Endothelial cell of umbilical vein (primary cell): ENCODE data around the gene RBX1. TPM values are rescaled to one million over a fixed set of nuclear protein-coding genes. Genes with fewer than 3 reads are reported as not detected.

Experiments
- BruUV-seq: library from RNA; stranded (reverse); fragments of 400-500 nt; replicated peaks from 2 replicates; lab custom pipeline; 2021; lab: Mats Ljungman, UMichigan
- CTCF ChIA-PET: fragments of 300-600, 350-600 bp; sonication (Branson Sonifier 250); formaldehyde crosslinking; loops from one replicate; lab custom pipeline; 2021; ENCODE audit warnings: antibody characterized with exemption, inconsistent platforms; lab: Charles Lee
- POLR2A ChIA-PET: fragments of 300-600, 350-600 bp; sonication (Branson Sonifier 250); formaldehyde crosslinking; loops from one replicate; lab custom pipeline; 2021; ENCODE audit warnings: antibody characterized with exemption, inconsistent platforms; lab: Charles Lee
- DNase-seq: peaks from one replicate; pipeline ENCODE4 v3.0.0-alpha.2; 2011; ENCODE audit warnings: low read depth, low spot score
- FAIRE-seq: peaks from 2 replicates; lab custom pipeline; 2011; peaks lifted over from hg19 to GRCh38; lab: Jason Lieb, UNC
- H2AFZ ChIP-seq: 2 replicates; pipeline ENCODE4 v1.6.0; 2012; ENCODE audit warnings: low read depth, low read length, control low read depth, inconsistent platforms
- H3K27ac ChIP-seq: 2 replicates; pipeline ENCODE4 v1.5.1; 2011; ENCODE audit warnings: low read depth, mild to moderate bottlenecking, control low read depth, low read length, moderate library complexity; ENCODE audit not compliant: insufficient read depth
- H3K27me3 ChIP-seq, 2 experiments: 2 replicates each; pipeline versions ENCODE4 v1.6.0 to v1.6.1; 2011; ENCODE audit warnings: low read length in 2 of 2, mixed read lengths in 1 of 2; ENCODE audit not compliant: control insufficient read depth in 2 of 2, insufficient read depth in 2 of 2
- H3K36me3 ChIP-seq, 2 experiments: 2 replicates in 1 of 2; 3 replicates in 1 of 2; pipeline ENCODE4 v1.5.1; 2011; ENCODE audit warnings: low read length in 2 of 2, mild to moderate bottlenecking in 1 of 2, moderate library complexity in 1 of 2; ENCODE audit not compliant: control insufficient read depth in 2 of 2, insufficient read depth in 2 of 2; ENCODE audit errors: extremely low read depth in 1 of 2
- H3K4me1 ChIP-seq: 3 replicates; pipeline ENCODE4 v1.5.1; 2011; ENCODE audit warnings: mild to moderate bottlenecking, low read length; ENCODE audit not compliant: control insufficient read depth, insufficient read depth; ENCODE audit errors: extremely low read depth
- H3K4me2 ChIP-seq: 2 replicates; pipeline ENCODE4 v1.6.1; 2011; ENCODE audit warnings: low read length, control low read depth, mixed read lengths; ENCODE audit not compliant: insufficient read depth
- H3K4me3 ChIP-seq, 3 experiments: fragments of 200-600 bp in 1 of 3; sonication (generic), shearing (Covaris generic) in 1 of 3; replicated peaks in 1 of 3; 2 replicates each; pipeline ENCODE4 v1.5.1; 2011 to 2016; ENCODE audit warnings: control low read depth in 3 of 3, low read length in 3 of 3, mild to moderate bottlenecking in 2 of 3, inconsistent platforms in 1 of 3, low read depth in 1 of 3, moderate library complexity in 1 of 3; ENCODE audit not compliant: insufficient read depth in 1 of 3
- H3K79me2 ChIP-seq: 2 replicates; pipeline ENCODE4 v1.6.0; 2012; ENCODE audit warnings: low read length, inconsistent platforms; ENCODE audit not compliant: control insufficient read depth, insufficient read depth
- H3K9ac ChIP-seq: replicated peaks from 2 replicates; pipeline ENCODE3; 2011; ENCODE audit warnings: low read length, control low read depth; ENCODE audit not compliant: insufficient read depth; ENCODE audit errors: extremely low read depth
- H3K9me1 ChIP-seq: replicated peaks from 3 replicates; pipeline ENCODE4 v1.6.0; 2011; ENCODE audit warnings: mild to moderate bottlenecking, low read length; ENCODE audit not compliant: control insufficient read depth, insufficient read depth; ENCODE audit errors: extremely low read depth
- H3K9me3 ChIP-seq: replicated peaks from 2 replicates; pipeline ENCODE4 v1.5.1; 2012; ENCODE audit warnings: low read length, inconsistent platforms; ENCODE audit not compliant: control insufficient read depth, insufficient read depth
- H4K20me1 ChIP-seq: replicated peaks from 2 replicates; pipeline ENCODE3; 2011; ENCODE audit warnings: mild to moderate bottlenecking, low read length; ENCODE audit not compliant: control insufficient read depth, insufficient read depth; ENCODE audit errors: extremely low read depth
- MYC ChIP-seq: IDR thresholded peaks from one replicate; pipeline ENCODE4 v1.6.1; 2011; ENCODE audit warnings: mild to moderate bottlenecking, low read depth, low read length
- POLR2A ChIP-seq: IDR thresholded peaks from 2 replicates; pipeline ENCODE4 v1.6.1; 2012; ENCODE audit warnings: low read depth, mild to moderate bottlenecking, control low read depth, low read length
- POLR2AphosphoS5 ChIP-seq: IDR thresholded peaks from 2 replicates; pipeline ENCODE4 v1.6.1; 2012; ENCODE audit warnings: low read depth, mild to moderate bottlenecking, control low read depth, low read length, moderate library complexity; ENCODE audit not compliant: insufficient read depth
- dilution Hi-C: fragments of 300-500 bp; cut with MboI; formaldehyde crosslinking; loops from one replicate; pipeline ENCODE4 v1.15.0; 2019; ENCODE audit warnings: low sequenced_read_pairs; ENCODE audit not compliant: extremely low pct_ligation_motif_present
- intact Hi-C: fragments of 100-400 bp; cut with micrococcal nuclease; formaldehyde crosslinking; loops from one replicate; pipeline ENCODE4 v1.10.0; 2022
- polyA plus RNA-seq, 4 experiments: library from polyadenylated mRNA; depleted of rRNA in 3 of 4; stranded (reverse) in 3 of 4; unstranded in 1 of 4; fragments of >200 nt; gene quantifications; 2 replicates each; pipeline versions ENCODE4 v1.2.1 to v1.2.3, GENCODE V29; 2011 to 2012; ENCODE audit warnings: missing spikeins in 1 of 4
- total RNA-seq: library from RNA; stranded (reverse); gene quantifications from 2 replicates; pipeline ENCODE4 v1.2.3, GENCODE V29; 2021
- TF ChIP-seq, protein P1 (sequence below), 2 donors: IDR thresholded peaks; 1 replicate in 1 of 2; 2 replicates in 1 of 2; pipeline ENCODE4 v1.5.1; 2011; ENCODE audit warnings: low read length in 2 of 2, mild to moderate bottlenecking in 2 of 2, moderate library complexity in 2 of 2, control low read depth in 1 of 2, inconsistent platforms in 1 of 2, low read depth in 1 of 2; ENCODE audit not compliant: insufficient read depth in 1 of 2; ENCODE audit errors: extremely low read depth in 1 of 2

Gene RBX1
- total and polyA plus RNA-seq, 2 donors (not counting 3 experiments of a cell fraction or from before 2014, with no cell fraction given), result 74.7 to 102 TPM

DNA sequence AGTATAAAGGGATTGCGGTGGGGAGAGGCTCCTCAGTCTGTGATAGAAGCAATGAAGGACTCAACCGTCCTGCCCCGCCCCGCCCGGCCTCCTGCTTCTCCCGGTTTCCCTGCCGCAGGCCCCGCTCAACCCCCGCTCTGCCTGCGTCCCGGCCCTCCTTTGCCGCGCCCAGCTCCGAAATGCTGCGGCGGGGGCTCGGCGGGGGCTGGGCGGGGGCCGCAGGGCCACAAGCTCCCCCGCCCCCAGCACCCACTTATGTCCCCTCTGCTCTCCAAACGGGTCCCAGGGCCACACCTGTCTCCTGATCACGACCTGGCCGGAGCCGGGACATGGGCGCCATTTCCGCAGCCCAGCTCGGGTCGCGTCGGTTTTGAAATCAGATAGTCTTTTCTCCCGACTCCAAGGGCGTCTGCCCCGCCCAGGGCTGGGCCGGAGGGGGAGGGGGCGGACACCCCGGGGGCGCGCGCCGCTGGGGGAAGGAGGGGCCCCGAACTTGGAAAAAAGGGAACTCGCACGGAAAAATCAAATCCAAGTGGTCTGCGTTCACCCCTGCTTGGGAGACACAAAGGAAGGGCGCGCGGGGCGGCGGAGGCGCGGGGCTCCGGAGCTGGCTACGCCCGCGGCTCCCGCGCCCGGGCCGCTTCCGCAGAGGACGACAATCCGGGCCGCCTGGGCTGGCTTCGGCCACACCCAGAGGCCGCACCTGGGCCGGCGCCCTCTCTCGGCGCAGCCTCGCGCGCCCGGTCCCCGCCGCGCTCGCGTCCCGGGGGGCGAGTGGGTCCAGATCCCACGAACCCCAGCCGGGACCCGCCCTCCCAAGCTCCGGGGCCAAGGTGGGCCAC, 70.7 kb downstream of the RBX1 start:
- peaks cover 11% of the 10 kb centered on the region for H3K4me1 ChIP-seq
- H3K4me3 ChIP-seq, result peak overlapping the region; percentile 35 to 64 (median 59)
- H3K9ac ChIP-seq, result peak overlapping the region; percentile 82
- dilution Hi-C loops (no loop called here), intact Hi-C loops (loop anchor here (5.0 kb wide), 1 partner anchor 70 kb away; the partner anchor contains the start of gene EP300)
- no peaks in the 10 kb centered on the region for H3K27me3 ChIP-seq
- H3K79me2 ChIP-seq, result no peaks in the 10 kb centered on the region
- H2AFZ ChIP-seq, result peak overlapping the region; percentile 57
- ChIA-PET CTCF (interaction anchor here (0.7 to 2.7 kb wide), 4 partner anchors 11 to 465 kb away, joined by 3 to 9 read pairs (median 7); no protein-coding TSS in a partner anchor), POLR2A (interaction anchor here (0.6 to 1.1 kb wide), 4 partner anchors 9 to 94 kb away, joined by 3 to 10 read pairs (median 4); no protein-coding TSS in a partner anchor)
- TF ChIP-seq MYC (no peak), POLR2AphosphoS5 (peak; percentile 24), POLR2A (no peak)
- TF ChIP-seq, protein P1, sequence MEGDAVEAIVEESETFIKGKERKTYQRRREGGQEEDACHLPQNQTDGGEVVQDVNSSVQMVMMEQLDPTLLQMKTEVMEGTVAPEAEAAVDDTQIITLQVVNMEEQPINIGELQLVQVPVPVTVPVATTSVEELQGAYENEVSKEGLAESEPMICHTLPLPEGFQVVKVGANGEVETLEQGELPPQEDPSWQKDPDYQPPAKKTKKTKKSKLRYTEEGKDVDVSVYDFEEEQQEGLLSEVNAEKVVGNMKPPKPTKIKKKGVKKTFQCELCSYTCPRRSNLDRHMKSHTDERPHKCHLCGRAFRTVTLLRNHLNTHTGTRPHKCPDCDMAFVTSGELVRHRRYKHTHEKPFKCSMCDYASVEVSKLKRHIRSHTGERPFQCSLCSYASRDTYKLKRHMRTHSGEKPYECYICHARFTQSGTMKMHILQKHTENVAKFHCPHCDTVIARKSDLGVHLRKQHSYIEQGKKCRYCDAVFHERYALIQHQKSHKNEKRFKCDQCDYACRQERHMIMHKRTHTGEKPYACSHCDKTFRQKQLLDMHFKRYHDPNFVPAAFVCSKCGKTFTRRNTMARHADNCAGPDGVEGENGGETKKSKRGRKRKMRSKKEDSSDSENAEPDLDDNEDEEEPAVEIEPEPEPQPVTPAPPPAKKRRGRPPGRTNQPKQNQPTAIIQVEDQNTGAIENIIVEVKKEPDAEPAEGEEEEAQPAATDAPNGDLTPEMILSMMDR (IDR thresholded peaks at IDR 0.05; ENCODE audit: extremely low read depth in 1 of 2, insufficient read depth in 1 of 2, low read depth in 1 of 2, low read length in 2 of 2), result no peak
- H3K36me3 ChIP-seq, result no peaks in the 10 kb centered on the region
- BruUV-seq, result TSS peak; percentile 41
- H4K20me1 ChIP-seq, result no peaks in the 10 kb centered on the region
- DNase-seq (peak; percentile 17), FAIRE-seq (peak; percentile 59)
- no peaks in the 10 kb centered on the region for H3K9me3 ChIP-seq
- no peaks in the 10 kb centered on the region for H3K9me1 ChIP-seq
- H3K4me2 ChIP-seq, result peak overlapping the region; percentile 26
- H3K27ac ChIP-seq, result peak overlapping the region; percentile 32
